WTC11 (cell line): ENCODE results near the gene DUSP22.

Source experiments
- ATF6 ChIP-seq: sonication (generic); formaldehyde crosslinking; IDR thresholded peaks from 2 replicates; pipeline ENCODE4 v1.8.1; 2023; ENCODE audit warnings: mild to moderate bottlenecking, missing genetic modification reagents
- CREB1 ChIP-seq: sonication (generic); formaldehyde crosslinking; IDR thresholded peaks from 2 replicates; pipeline ENCODE4 v1.8.0; 2023; ENCODE audit warnings: mild to moderate bottlenecking, missing genetic modification reagents
- E2F1 ChIP-seq: sonication (generic); formaldehyde crosslinking; IDR thresholded peaks from 2 replicates; pipeline ENCODE4 v1.8.0; 2022; ENCODE audit warnings: mild to moderate bottlenecking, missing genetic modification reagents
- ELF4 ChIP-seq: sonication (generic); formaldehyde crosslinking; IDR thresholded peaks from 2 replicates; pipeline ENCODE4 v1.8.1; 2022; ENCODE audit warnings: low read depth, mild to moderate bottlenecking, moderate library complexity, missing genetic modification reagents
- HMGA2 ChIP-seq: fragments of 250-450 bp; sonication (Bioruptor Pico); IDR thresholded peaks from 2 replicates; pipeline ENCODE4 v1.4.0; 2021; ENCODE audit warnings: mild to moderate bottlenecking, moderate library complexity
- IRF2 ChIP-seq: sonication (generic); formaldehyde crosslinking; IDR thresholded peaks from 2 replicates; pipeline ENCODE4 v1.8.0; 2022; ENCODE audit warnings: low read depth, missing genetic modification reagents, borderline replicate concordance
- NR1H2 ChIP-seq: sonication (generic); formaldehyde crosslinking; IDR thresholded peaks from 2 replicates; pipeline ENCODE4 v1.9.0; 2021; ENCODE audit warnings: mild to moderate bottlenecking, moderate library complexity, missing genetic modification reagents
- SP1 ChIP-seq: sonication (generic); formaldehyde crosslinking; conservative IDR thresholded peaks from 2 replicates; pipeline ENCODE4 v1.8.1; 2022; ENCODE audit warnings: missing genetic modification reagents
- TEAD4 ChIP-seq: sonication (generic); formaldehyde crosslinking; IDR thresholded peaks from 2 replicates; pipeline ENCODE4 v1.8.0; 2022; ENCODE audit warnings: mild to moderate bottlenecking, missing genetic modification reagents
- USF1 ChIP-seq: sonication (generic); formaldehyde crosslinking; IDR thresholded peaks from 2 replicates; pipeline ENCODE4 v1.8.0; 2022; ENCODE audit warnings: mild to moderate bottlenecking, missing genetic modification reagents
- ZNF423 ChIP-seq: fragments of 250-450 bp; sonication (Bioruptor Pico); IDR thresholded peaks from 2 replicates; pipeline ENCODE4 v2.1.2; 2022; ENCODE audit warnings: mild to moderate bottlenecking, moderate library complexity
- TF ChIP-seq, protein P1 (sequence below): fragments of 200-600 bp; IDR thresholded peaks from 2 replicates; pipeline ENCODE4 v1.8.0; 2022; ENCODE audit warnings: antibody characterized with exemption
- TF ChIP-seq, protein P2 (sequence below): sonication (generic); formaldehyde crosslinking; IDR thresholded peaks from 2 replicates; pipeline ENCODE4 v1.8.0; 2022; ENCODE audit warnings: missing genetic modification reagents

DNA sequence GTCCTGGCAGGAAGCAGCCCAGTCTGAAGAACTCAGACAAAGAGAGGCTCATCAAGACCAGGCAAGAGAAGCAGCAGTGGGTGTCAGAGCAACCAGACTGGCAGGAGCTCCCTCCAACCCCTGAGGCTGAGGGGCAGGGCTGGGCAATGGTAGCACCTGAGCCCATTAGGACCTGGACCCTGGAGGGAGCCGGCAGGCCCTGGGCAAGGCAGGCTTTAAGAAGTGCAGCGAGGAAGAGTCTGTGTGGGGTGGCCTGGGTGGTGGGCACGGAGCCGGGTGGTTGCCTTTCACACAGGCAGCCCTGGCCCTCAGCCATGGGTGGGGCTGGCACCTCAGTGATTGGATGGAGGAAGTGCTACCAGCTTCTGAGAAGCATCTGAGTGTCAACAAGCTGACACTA lies 66.1 kb downstream of the DUSP22 start:
- TF ChIP-seq ATF6 (no peak), E2F1 (CRISPR knock-in tag) (no peak), ELF4 (no peak), NR1H2 (CRISPR knock-in tag) (no peak), TEAD4 (CRISPR knock-in tag) (no peak), CREB1 (CRISPR knock-in tag) (no peak), IRF2 (CRISPR knock-in tag) (no peak), USF1 (CRISPR knock-in tag) (no peak), ZNF423 (no peak), HMGA2 (no peak), SP1 (CRISPR knock-in tag) (no peak)
- TF ChIP-seq, protein P1, sequence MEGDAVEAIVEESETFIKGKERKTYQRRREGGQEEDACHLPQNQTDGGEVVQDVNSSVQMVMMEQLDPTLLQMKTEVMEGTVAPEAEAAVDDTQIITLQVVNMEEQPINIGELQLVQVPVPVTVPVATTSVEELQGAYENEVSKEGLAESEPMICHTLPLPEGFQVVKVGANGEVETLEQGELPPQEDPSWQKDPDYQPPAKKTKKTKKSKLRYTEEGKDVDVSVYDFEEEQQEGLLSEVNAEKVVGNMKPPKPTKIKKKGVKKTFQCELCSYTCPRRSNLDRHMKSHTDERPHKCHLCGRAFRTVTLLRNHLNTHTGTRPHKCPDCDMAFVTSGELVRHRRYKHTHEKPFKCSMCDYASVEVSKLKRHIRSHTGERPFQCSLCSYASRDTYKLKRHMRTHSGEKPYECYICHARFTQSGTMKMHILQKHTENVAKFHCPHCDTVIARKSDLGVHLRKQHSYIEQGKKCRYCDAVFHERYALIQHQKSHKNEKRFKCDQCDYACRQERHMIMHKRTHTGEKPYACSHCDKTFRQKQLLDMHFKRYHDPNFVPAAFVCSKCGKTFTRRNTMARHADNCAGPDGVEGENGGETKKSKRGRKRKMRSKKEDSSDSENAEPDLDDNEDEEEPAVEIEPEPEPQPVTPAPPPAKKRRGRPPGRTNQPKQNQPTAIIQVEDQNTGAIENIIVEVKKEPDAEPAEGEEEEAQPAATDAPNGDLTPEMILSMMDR: no peak
- TF ChIP-seq, protein P2, sequence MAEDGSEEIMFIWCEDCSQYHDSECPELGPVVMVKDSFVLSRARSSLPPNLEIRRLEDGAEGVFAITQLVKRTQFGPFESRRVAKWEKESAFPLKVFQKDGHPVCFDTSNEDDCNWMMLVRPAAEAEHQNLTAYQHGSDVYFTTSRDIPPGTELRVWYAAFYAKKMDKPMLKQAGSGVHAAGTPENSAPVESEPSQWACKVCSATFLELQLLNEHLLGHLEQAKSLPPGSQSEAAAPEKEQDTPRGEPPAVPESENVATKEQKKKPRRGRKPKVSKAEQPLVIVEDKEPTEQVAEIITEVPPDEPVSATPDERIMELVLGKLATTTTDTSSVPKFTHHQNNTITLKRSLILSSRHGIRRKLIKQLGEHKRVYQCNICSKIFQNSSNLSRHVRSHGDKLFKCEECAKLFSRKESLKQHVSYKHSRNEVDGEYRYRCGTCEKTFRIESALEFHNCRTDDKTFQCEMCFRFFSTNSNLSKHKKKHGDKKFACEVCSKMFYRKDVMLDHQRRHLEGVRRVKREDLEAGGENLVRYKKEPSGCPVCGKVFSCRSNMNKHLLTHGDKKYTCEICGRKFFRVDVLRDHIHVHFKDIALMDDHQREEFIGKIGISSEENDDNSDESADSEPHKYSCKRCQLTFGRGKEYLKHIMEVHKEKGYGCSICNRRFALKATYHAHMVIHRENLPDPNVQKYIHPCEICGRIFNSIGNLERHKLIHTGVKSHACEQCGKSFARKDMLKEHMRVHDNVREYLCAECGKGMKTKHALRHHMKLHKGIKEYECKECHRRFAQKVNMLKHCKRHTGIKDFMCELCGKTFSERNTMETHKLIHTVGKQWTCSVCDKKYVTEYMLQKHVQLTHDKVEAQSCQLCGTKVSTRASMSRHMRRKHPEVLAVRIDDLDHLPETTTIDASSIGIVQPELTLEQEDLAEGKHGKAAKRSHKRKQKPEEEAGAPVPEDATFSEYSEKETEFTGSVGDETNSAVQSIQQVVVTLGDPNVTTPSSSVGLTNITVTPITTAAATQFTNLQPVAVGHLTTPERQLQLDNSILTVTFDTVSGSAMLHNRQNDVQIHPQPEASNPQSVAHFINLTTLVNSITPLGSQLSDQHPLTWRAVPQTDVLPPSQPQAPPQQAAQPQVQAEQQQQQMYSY (CRISPR knock-in tag): no peak
